SH-SY5Y (cell line): ENCODE data around the gene TASP1.
A peak's percentile ranks its signal among the peaks of the same experiment; 100 is the strongest.

Experiments
- GATA2 ChIP-seq: IDR thresholded peaks from 2 replicates; pipeline ENCODE4 v1.6.1; 2011; ENCODE audit warnings: mild to moderate bottlenecking, low read depth, low read length
- GATA3 ChIP-seq: IDR thresholded peaks from 2 replicates; pipeline ENCODE4 v1.6.1; 2011; ENCODE audit warnings: low read depth, mild to moderate bottlenecking, low read length, moderate library complexity

- peak; percentile 54; the same call in 1 of the 2 replicates for TF ChIP-seq GATA2
- TF ChIP-seq GATA3 = no peak
Observed at GRCh38 chr20:13638496-13639149, at the start of gene TASP1.
